Stimulated activated CD4-positive, alpha-beta T cell treated with anti-CD3 and anti-CD28 coated beads, Interleukin-2, amount 100 ng/mL, for 4 hours (primary cell): ENCODE results near the gene PLA2G4E.

Source experiments
- DNase-seq: peaks from one replicate; pipeline ENCODE4 v3.0.0-alpha.2; 2020; ENCODE audit warnings: low read depth

PLA2G4E gene

GRCh38 chr15:41955100-41955499 lies 65.7 kb downstream of the PLA2G4E start:
- no peak for DNase-seq

GRCh38 chr15:41954036-41954435 lies 66.8 kb downstream of the PLA2G4E start:
- DNase-seq = no peak

GRCh38 chr15:41952013-41952563 lies 68.8 kb downstream of the PLA2G4E start:
- no peak for DNase-seq

- DNase-seq = no peak
Measured at GRCh38 chr15:41951571-41951970, 69.3 kb downstream of the PLA2G4E start.

GRCh38 chr15:41950489-41950888 lies 70.4 kb downstream of the PLA2G4E start:
- DNase-seq = no peak

- DNase-seq = no peak
Measured at GRCh38 chr15:41950127-41950483, 70.7 kb downstream of the PLA2G4E start.

GRCh38 chr15:41949401-41950126 lies 71.3 kb downstream of the PLA2G4E start:
- no peak for DNase-seq

- DNase-seq = no peak
Measured at GRCh38 chr15:41948490-41948889, 72.4 kb downstream of the PLA2G4E start.

GRCh38 chr15:41946970-41947369 lies 73.9 kb downstream of the PLA2G4E start:
- DNase-seq = no peak

- no peak for DNase-seq
Measured at GRCh38 chr15:41945731-41946130, 75.1 kb downstream of the PLA2G4E start.

GRCh38 chr15:41945221-41945620 lies 75.6 kb downstream of the PLA2G4E start:
- no peak for DNase-seq

- no peak for DNase-seq
Measured at GRCh38 chr15:41944313-41944940, 76.4 kb downstream of the PLA2G4E start.

GRCh38 chr15:41943543-41944312 lies 77.1 kb downstream of the PLA2G4E start:
- no peak for DNase-seq

- DNase-seq = no peak
Measured at GRCh38 chr15:41942886-41943285, 78.0 kb downstream of the PLA2G4E start.

- no peak for DNase-seq
Measured at GRCh38 chr15:41941644-41942415, 79.0 kb downstream of the PLA2G4E start.

GRCh38 chr15:41940441-41940857 lies 80.4 kb downstream of the PLA2G4E start:
- peak; percentile 25 for DNase-seq

GRCh38 chr15:41939986-41940385 lies 80.9 kb downstream of the PLA2G4E start:
- no peak for DNase-seq

- no peak for DNase-seq
Measured at GRCh38 chr15:41937568-41937923, 83.3 kb downstream of the PLA2G4E start.

GRCh38 chr15:41936649-41937567 lies 83.9 kb downstream of the PLA2G4E start:
- DNase-seq = peak; percentile 71

- no peak for DNase-seq
Measured at GRCh38 chr15:41936155-41936554, 84.7 kb downstream of the PLA2G4E start.

- DNase-seq = no peak
Measured at GRCh38 chr15:41935566-41936020, 85.2 kb downstream of the PLA2G4E start.
